ENCODE results near the gene CIBAR2. TPM values are rescaled to one million over a fixed set of nuclear protein-coding genes. Genes with fewer than 3 reads are reported as not detected.

The CIBAR2 gene
- total RNA-seq, 1 donor from 2014 or later, result not detected

- Histone ChIP-seq H3K36me3 (ENCODE audit: control insufficient read depth, insufficient read depth, low read length) (no peaks in the 10 kb centered on the region), H3K4me3 (ENCODE audit: low read depth, low read length) (no peak overlapping the region), H3K27me3 (ENCODE audit: control insufficient read depth, insufficient read depth, low read length) (peaks cover 13% of the 10 kb centered on the region)
- no peak for TF ChIP-seq CTCF (IDR thresholded peaks at IDR 0.05; ENCODE audit: insufficient read depth, low read length, poor library complexity, severe bottlenecking)
- DNase-seq (ENCODE audit: low read depth), result no peak
Observed at GRCh38 chr16:85094176-85094805, 18.0 kb downstream of the CIBAR2 start.

DNA sequence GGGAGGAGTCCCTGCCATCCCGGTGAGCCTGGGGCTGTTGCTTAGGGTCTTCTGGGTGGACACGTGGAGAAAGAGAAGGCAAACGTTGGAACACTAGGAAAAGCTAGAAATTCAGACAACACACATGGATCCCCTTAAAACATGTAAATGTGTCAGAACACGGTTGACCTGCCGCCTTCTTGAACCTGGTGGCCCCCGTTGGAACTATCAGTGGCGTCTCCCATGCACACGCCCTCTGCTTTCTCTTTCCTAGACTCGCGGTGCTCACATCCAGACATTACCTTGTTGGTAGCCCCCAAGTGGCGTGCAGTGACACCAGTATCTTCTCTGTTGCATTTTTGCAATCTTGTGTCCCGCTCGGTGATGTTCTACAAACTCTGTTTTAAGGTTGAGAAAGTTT is 18.6 kb downstream of the CIBAR2 start:
- no peaks in the 10 kb centered on the region for H3K36me3 ChIP-seq (ENCODE audit: control insufficient read depth, insufficient read depth, low read length)

GRCh38 chr16:85092851-85093250 is 19.4 kb downstream of the CIBAR2 start:
- H3K36me3 ChIP-seq (ENCODE audit: control insufficient read depth, insufficient read depth, low read length), result no peaks in the 10 kb centered on the region
- DNase-seq (ENCODE audit: low read depth), result no peak

More for the DNA sequence above, 18.6 kb downstream of the CIBAR2 start:
- DNase-seq (ENCODE audit: low read depth), result no peak
- H3K4me3 ChIP-seq (ENCODE audit: low read depth, low read length), result no peak overlapping the region
- no peak for TF ChIP-seq CTCF (IDR thresholded peaks at IDR 0.05; ENCODE audit: insufficient read depth, low read length, poor library complexity, severe bottlenecking)
- peaks cover 13% of the 10 kb centered on the region for H3K27me3 ChIP-seq (ENCODE audit: control insufficient read depth, insufficient read depth, low read length)

GRCh38 chr16:85092309-85092708 is 20.0 kb downstream of the CIBAR2 start:
- no peak for TF ChIP-seq CTCF (IDR thresholded peaks at IDR 0.05; ENCODE audit: insufficient read depth, low read length, poor library complexity, severe bottlenecking)
- Histone ChIP-seq H3K27me3 (ENCODE audit: control insufficient read depth, insufficient read depth, low read length) (peaks cover 13% of the 10 kb centered on the region), H3K4me3 (ENCODE audit: low read depth, low read length) (no peak overlapping the region), H3K36me3 (ENCODE audit: control insufficient read depth, insufficient read depth, low read length) (no peaks in the 10 kb centered on the region)
- DNase-seq (ENCODE audit: low read depth), result no peak

More at GRCh38 chr16:85092851-85093250, 19.4 kb downstream of the CIBAR2 start:
- Histone ChIP-seq H3K27me3 (ENCODE audit: control insufficient read depth, insufficient read depth, low read length) (peaks cover 13% of the 10 kb centered on the region), H3K4me3 (ENCODE audit: low read depth, low read length) (no peak overlapping the region)
- no peak for TF ChIP-seq CTCF (IDR thresholded peaks at IDR 0.05; ENCODE audit: insufficient read depth, low read length, poor library complexity, severe bottlenecking)

- no peak overlapping the region for H3K4me3 ChIP-seq (ENCODE audit: low read depth, low read length)
- no peaks in the 10 kb centered on the region for H3K36me3 ChIP-seq (ENCODE audit: control insufficient read depth, insufficient read depth, low read length)
- no peak for DNase-seq (ENCODE audit: low read depth)
- no peak for TF ChIP-seq CTCF (IDR thresholded peaks at IDR 0.05; ENCODE audit: insufficient read depth, low read length, poor library complexity, severe bottlenecking)
- peaks cover 11% of the 10 kb centered on the region for H3K27me3 ChIP-seq (ENCODE audit: control insufficient read depth, insufficient read depth, low read length)
Observed at GRCh38 chr16:85091522-85091910, 20.8 kb downstream of the CIBAR2 start.
